K562 (cell line): ENCODE measurements around the gene CALB2. TPM values are rescaled to one million over a fixed set of nuclear protein-coding genes. Genes with fewer than 3 reads are reported as not detected.

Source experiments
- CTBP1 ChIP-seq: fragments of 450-650 bp; IDR thresholded peaks from 2 replicates; pipeline ENCODE4 v1.6.1; 2016; ENCODE audit warnings: borderline replicate concordance
- EGR1 ChIP-seq: fragments of 450-650 bp; conservative IDR thresholded peaks from 2 replicates; pipeline ENCODE4 v1.6.1; 2017; ENCODE audit warnings: mild to moderate bottlenecking
- FOXP1 ChIP-seq: sonication (generic); formaldehyde crosslinking; IDR thresholded peaks from 2 replicates; pipeline ENCODE4 v1.8.0; 2022; ENCODE audit warnings: mild to moderate bottlenecking, missing genetic modification reagents
- HNRNPL ChIP-seq: fragments of 200-400 bp; formaldehyde crosslinking; IDR thresholded peaks from 2 replicates; pipeline ENCODE4 v1.6.1; 2017; ENCODE audit warnings: low read depth, mild to moderate bottlenecking, low read length
- MTA1 ChIP-seq: fragments of 450-650 bp; IDR thresholded peaks from 2 replicates; pipeline ENCODE4 v1.6.1; 2017; ENCODE audit warnings: borderline replicate concordance
- NONO ChIP-seq, 2 experiments: fragments of 200-400 bp in 1 of 2; fragments of 450-650 bp in 1 of 2; formaldehyde crosslinking in 1 of 2; IDR thresholded peaks; 2 replicates each; pipeline ENCODE4 v1.6.1; 2017; ENCODE audit warnings: low read depth in 2 of 2, mild to moderate bottlenecking in 2 of 2, moderate library complexity in 2 of 2, low read length in 1 of 2
- RB1 ChIP-seq: fragments of 450-650 bp; IDR thresholded peaks from 2 replicates; pipeline ENCODE4 v1.6.1; 2017; ENCODE audit warnings: low read depth, mild to moderate bottlenecking
- RBM25 ChIP-seq: fragments of 200-400 bp; formaldehyde crosslinking; IDR thresholded peaks from 2 replicates; pipeline ENCODE4 v1.6.1; 2018; ENCODE audit warnings: low read length, low read depth, moderate library complexity; ENCODE audit not compliant: severe bottlenecking
- SMAD3 ChIP-seq: fragments of 450-650 bp; formaldehyde crosslinking; conservative IDR thresholded peaks from 2 replicates; pipeline ENCODE4 v1.4.0; 2020; ENCODE audit warnings: mild to moderate bottlenecking
- TBP ChIP-seq: optimal IDR thresholded peaks from 2 replicates; pipeline ENCODE3; 2011; ENCODE audit warnings: low read depth, low read length, improper control_type of control experiment
- TOE1 ChIP-seq, 2 experiments: fragments of 450-650 bp in 1 of 2; sonication (generic) in 1 of 2; formaldehyde crosslinking in 1 of 2; IDR thresholded peaks; 2 replicates each; pipeline versions ENCODE4 v1.7.1 to v1.8.0; 2016 to 2022; ENCODE audit warnings: borderline replicate concordance in 2 of 2, mild to moderate bottlenecking in 2 of 2, antibody characterized with exemption in 1 of 2, inconsistent platforms in 1 of 2, low read depth in 1 of 2, missing genetic modification reagents in 1 of 2, moderate library complexity in 1 of 2
- ZNF239 ChIP-seq: fragments of 250-450 bp; sonication (Bioruptor Pico); IDR thresholded peaks from 2 replicates; pipeline ENCODE4 v1.4.0; 2020; ENCODE audit warnings: mild to moderate bottlenecking
- ZNF444 ChIP-seq: fragments of 250-450 bp; sonication (Bioruptor Pico); IDR thresholded peaks from 2 replicates; pipeline ENCODE4 v1.4.0; 2020; ENCODE audit warnings: mild to moderate bottlenecking, moderate library complexity
- ZNF79 ChIP-seq: fragments of 250-450 bp; sonication (Bioruptor Pico); IDR thresholded peaks from 2 replicates; pipeline ENCODE4 v1.4.0; 2020; ENCODE audit warnings: low read depth, mild to moderate bottlenecking, moderate library complexity
- polyA plus RNA-seq, 8 experiments: library from polyadenylated mRNA; depleted of rRNA in 4 of 8; stranded (reverse) in 5 of 8; unstranded in 3 of 8; fragments of >200 nt; fragmentation: Nextera tagmentation in 2 of 8; fragmentation: Illumina TruSeq in 1 of 8; extraction: Ambion mirVana in 2 of 8; extraction: Trizol in 1 of 8; gene quantifications; 2 replicates each; pipeline versions ENCODE4 v1.2.1 to v1.2.3, GENCODE V29; 2011 to 2014; ENCODE audit warnings: inconsistent platforms in 1 of 8, missing spikeins in 1 of 8
- total RNA-seq, 7 experiments: library from RNA; depleted of rRNA in 6 of 7; stranded (reverse); fragments of >200 nt in 6 of 7; fragmentation: Illumina TruSeq in 2 of 7; extraction: Trizol in 2 of 7; gene quantifications; 2 replicates each; pipeline versions ENCODE4 v1.2.1 to v1.2.3, GENCODE V29; 2011 to 2021; ENCODE audit warnings: low replicate concordance in 1 of 7
- TF ChIP-seq, protein P1 (sequence below): fragments of 450-650 bp; IDR thresholded peaks from 2 replicates; pipeline ENCODE4 v1.6.1; 2016; ENCODE audit warnings: borderline replicate concordance
- TF ChIP-seq, protein P2 (sequence below), 3 experiments: IDR thresholded peaks in 2 of 3; conservative IDR thresholded peaks in 1 of 3; 2 replicates each; pipeline ENCODE4 v1.5.1; 2011 to 2012; ENCODE audit warnings: low read length in 3 of 3, mild to moderate bottlenecking in 3 of 3, control low read depth in 2 of 3, improper control_type of control experiment in 1 of 3, inconsistent platforms in 1 of 3, low read depth in 1 of 3, mixed read lengths in 1 of 3, moderate library complexity in 1 of 3; ENCODE audit not compliant: insufficient read depth in 2 of 3
- TF ChIP-seq, protein P3 (sequence below): fragments of 450-650 bp; IDR thresholded peaks from 2 replicates; pipeline ENCODE4 v1.6.1; 2017; ENCODE audit warnings: mild to moderate bottlenecking, moderate library complexity
- TF ChIP-seq, protein P4 (sequence below), 2 experiments: fragments of 450-650 bp; IDR thresholded peaks; 2 replicates each; pipeline ENCODE4 v1.6.1; 2016
- TF ChIP-seq, protein P5 (sequence below): fragments of 450-650 bp; formaldehyde crosslinking; IDR thresholded peaks from 2 replicates; pipeline ENCODE4 v1.4.0; 2020; ENCODE audit warnings: mild to moderate bottlenecking, moderate library complexity

The CALB2 gene
- total and polyA plus RNA-seq, 9 of the 15 experiments (the other 6 are each of a cell fraction or from before 2014, with no cell fraction given) = not detected

DNA sequence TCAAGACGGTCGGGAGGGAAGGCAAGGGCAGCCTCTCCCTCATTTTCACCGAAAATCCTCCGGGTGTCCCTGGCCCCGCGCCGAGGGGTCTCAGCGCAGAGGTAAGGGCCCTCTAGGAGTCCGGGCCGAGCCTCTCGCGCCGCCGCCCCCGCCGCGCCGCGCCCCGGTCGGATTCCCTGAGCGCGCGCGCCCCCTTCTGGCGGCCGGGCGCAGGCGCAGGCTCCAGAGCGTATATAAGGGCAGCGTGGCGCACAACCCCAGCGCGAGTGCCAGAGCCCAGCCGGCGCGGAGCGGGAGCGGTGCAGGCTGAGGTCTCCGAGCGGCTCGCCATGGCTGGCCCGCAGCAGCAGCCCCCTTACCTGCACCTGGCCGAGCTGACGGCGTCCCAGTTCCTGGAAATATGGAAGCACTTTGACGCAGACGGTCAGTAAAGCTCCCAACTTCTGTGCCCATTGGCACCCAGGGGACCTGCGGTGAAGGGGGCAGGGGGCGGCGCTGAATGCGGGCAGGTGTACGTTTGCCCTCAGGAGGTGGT, at the start of gene CALB2 (continued):
- TF ChIP-seq, protein P1, sequence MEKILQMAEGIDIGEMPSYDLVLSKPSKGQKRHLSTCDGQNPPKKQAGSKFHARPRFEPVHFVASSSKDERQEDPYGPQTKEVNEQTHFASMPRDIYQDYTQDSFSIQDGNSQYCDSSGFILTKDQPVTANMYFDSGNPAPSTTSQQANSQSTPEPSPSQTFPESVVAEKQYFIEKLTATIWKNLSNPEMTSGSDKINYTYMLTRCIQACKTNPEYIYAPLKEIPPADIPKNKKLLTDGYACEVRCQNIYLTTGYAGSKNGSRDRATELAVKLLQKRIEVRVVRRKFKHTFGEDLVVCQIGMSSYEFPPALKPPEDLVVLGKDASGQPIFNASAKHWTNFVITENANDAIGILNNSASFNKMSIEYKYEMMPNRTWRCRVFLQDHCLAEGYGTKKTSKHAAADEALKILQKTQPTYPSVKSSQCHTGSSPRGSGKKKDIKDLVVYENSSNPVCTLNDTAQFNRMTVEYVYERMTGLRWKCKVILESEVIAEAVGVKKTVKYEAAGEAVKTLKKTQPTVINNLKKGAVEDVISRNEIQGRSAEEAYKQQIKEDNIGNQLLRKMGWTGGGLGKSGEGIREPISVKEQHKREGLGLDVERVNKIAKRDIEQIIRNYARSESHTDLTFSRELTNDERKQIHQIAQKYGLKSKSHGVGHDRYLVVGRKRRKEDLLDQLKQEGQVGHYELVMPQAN = no peak
- TF ChIP-seq, protein P2, sequence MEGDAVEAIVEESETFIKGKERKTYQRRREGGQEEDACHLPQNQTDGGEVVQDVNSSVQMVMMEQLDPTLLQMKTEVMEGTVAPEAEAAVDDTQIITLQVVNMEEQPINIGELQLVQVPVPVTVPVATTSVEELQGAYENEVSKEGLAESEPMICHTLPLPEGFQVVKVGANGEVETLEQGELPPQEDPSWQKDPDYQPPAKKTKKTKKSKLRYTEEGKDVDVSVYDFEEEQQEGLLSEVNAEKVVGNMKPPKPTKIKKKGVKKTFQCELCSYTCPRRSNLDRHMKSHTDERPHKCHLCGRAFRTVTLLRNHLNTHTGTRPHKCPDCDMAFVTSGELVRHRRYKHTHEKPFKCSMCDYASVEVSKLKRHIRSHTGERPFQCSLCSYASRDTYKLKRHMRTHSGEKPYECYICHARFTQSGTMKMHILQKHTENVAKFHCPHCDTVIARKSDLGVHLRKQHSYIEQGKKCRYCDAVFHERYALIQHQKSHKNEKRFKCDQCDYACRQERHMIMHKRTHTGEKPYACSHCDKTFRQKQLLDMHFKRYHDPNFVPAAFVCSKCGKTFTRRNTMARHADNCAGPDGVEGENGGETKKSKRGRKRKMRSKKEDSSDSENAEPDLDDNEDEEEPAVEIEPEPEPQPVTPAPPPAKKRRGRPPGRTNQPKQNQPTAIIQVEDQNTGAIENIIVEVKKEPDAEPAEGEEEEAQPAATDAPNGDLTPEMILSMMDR (IDR thresholded peaks at IDR 0.05 in 2 of 3, conservative IDR thresholded peaks at IDR 0.05 in 1 of 3; ENCODE audit: insufficient read depth in 2 of 3, low read depth in 1 of 3, low read length in 3 of 3) = peak; percentile 71 to 91 (median 77)
- TF ChIP-seq, protein P3, sequence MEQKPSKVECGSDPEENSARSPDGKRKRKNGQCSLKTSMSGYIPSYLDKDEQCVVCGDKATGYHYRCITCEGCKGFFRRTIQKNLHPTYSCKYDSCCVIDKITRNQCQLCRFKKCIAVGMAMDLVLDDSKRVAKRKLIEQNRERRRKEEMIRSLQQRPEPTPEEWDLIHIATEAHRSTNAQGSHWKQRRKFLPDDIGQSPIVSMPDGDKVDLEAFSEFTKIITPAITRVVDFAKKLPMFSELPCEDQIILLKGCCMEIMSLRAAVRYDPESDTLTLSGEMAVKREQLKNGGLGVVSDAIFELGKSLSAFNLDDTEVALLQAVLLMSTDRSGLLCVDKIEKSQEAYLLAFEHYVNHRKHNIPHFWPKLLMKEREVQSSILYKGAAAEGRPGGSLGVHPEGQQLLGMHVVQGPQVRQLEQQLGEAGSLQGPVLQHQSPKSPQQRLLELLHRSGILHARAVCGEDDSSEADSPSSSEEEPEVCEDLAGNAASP = no peak
- TF ChIP-seq, protein P4, sequence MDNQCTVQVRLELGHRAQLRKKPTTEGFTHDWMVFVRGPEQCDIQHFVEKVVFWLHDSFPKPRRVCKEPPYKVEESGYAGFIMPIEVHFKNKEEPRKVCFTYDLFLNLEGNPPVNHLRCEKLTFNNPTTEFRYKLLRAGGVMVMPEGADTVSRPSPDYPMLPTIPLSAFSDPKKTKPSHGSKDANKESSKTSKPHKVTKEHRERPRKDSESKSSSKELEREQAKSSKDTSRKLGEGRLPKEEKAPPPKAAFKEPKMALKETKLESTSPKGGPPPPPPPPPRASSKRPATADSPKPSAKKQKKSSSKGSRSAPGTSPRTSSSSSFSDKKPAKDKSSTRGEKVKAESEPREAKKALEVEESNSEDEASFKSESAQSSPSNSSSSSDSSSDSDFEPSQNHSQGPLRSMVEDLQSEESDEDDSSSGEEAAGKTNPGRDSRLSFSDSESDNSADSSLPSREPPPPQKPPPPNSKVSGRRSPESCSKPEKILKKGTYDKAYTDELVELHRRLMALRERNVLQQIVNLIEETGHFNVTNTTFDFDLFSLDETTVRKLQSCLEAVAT (IDR thresholded peaks at IDR 0.05) = no peak
- TF ChIP-seq SMAD3 (CRISPR knock-in tag) (no peak), ZNF79 (CRISPR knock-in tag) (no peak), ZNF239 (CRISPR knock-in tag) (no peak), MTA1 (no peak), NONO (IDR thresholded peaks at IDR 0.05; ENCODE audit: low read depth in 2 of 2, low read length in 1 of 2) (no peak), HNRNPL (0 out of 2 replicates have a peak, but pooled peaks have one; percentile 33), ZNF444 (CRISPR knock-in tag) (no peak), RBM25 (no peak), EGR1 (peak; percentile 61), TBP (peak; percentile 24), RB1 (peak; percentile 94), TOE1 (IDR thresholded peaks at IDR 0.05; ENCODE audit: borderline replicate concordance) (no peak), TOE1 (CRISPR knock-in tag; IDR thresholded peaks at IDR 0.05; ENCODE audit: borderline replicate concordance, low read depth) (no peak), CTBP1 (peak; percentile 39; the same call in 1 of the 2 replicates), FOXP1 (CRISPR knock-in tag) (no peak)
- TF ChIP-seq, protein P5, sequence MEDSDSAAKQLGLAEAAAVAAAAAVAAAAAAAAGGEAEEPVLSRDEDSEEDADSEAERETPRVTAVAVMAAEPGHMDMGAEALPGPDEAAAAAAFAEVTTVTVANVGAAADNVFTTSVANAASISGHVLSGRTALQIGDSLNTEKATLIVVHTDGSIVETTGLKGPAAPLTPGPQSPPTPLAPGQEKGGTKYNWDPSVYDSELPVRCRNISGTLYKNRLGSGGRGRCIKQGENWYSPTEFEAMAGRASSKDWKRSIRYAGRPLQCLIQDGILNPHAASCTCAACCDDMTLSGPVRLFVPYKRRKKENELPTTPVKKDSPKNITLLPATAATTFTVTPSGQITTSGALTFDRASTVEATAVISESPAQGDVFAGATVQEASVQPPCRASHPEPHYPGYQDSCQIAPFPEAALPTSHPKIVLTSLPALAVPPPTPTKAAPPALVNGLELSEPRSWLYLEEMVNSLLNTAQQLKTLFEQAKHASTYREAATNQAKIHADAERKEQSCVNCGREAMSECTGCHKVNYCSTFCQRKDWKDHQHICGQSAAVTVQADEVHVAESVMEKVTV (CRISPR knock-in tag) = peak; percentile 27; the same call in 1 of the 2 replicates
